ENCODE results near the gene RTP2.

Gene RTP2

DNA sequence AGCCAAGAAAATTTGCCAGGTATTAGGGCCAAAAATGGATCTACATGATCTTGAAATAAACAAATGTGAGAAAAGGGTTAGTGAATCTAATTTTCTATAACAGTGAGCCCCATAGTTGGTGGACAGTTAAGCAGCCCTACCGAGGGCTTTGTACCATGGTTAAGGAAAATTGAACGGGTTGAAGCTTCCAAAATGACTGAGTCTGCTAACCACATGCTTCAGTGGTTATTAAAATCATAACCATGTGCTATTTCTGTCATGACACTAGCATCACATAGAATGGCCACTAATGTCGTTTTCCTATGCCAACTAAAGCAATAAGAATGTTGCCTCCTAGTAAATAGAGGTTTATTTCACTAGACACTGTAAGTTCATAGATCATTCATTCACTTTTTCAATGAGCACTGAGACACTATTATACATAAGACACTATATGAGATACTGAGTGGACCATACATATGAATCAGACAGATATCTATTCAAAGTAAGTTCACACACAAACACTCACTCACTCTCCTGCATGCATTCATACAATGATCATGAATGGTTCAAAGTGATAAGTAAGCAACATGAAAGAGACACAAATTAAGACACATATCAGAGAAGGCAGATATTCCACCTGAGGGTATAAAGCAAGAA is 36.5 kb downstream of the RTP2 start:
- DNase-seq = no peak

DNA sequence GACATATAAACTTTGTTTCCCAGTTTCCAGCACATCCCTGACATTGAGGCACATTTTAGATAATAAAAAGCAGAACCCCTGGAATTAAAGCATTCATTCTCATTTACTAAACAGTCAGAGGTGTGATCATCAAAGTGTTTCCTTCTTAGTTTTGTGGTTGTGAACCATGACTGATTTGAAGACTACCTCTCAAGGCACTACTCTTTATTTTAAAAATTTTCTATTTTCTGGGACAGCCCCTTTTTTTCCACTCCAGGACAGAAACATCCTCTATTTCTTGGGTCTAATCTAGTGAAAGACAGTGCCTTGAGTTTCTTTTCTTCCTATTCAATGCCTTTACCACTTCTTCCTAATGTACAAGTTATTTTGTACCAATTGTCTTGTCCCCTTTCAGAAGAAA is 37.3 kb downstream of the RTP2 start:
- DNase-seq = no peak

DNA sequence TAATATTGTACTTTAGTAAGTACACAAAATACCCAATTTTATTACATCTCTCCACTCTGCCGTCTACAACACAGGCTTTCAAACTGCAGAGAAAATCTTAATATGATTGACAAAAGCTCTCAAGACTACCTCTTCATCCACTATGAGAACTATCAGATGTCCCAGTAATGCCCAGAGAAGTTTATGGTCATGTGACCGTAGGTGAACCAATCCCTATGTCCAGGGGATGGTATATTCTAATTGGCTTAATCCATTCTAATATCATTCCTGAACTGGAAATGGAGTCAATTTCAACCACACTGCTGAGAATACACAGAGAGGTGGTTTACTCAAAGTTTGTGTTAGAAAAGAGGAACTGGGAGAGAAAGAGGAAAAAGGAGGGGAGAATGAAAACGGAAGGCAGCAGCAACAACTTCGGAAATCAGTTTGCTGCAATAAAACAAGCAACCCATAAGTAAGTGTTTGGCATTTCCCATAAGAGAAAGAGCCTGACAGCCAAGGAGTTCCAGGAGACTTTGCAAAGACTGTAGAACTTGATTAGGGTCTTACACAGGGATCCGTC is 39.4 kb downstream of the RTP2 start:
- no peak for DNase-seq

DNA sequence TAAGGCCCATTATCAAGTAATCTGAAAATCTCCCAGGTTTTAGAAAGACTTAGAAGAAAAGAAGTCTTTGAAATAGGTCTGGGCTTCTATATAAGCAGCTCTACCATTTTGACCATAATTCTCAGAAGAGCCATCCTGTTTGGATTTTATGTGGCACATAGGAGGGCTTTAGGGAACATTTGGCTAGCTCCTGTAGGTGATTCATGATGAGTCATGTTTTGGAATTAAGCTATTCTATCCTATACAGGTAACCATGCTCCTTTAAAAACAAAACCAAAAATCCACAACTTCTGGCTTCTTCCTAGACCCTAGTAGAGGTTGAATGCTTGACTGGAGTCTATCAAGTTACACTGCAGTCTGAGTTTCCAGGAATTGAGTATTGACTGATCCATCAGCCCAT is 41.1 kb downstream of the RTP2 start:
- DNase-seq = no peak

DNA sequence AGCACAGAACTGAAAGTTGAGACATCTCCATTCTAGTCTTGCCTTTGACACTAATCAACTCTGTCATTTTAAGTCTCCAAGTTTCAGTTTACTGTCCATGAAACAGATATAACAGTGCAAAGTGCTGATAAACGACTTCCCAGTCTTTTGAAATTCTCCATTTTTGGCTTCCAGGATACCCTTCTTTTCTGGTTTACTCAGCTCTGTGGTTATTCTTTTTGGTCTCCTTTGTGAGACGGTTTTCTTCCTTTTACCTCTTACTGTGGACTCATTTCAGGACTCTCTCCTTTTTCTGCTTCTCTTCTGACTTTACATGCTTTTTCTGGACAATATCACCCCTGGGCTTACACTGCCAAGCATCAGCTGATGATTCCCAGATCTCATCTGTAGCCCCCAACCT is 51.1 kb downstream of the RTP2 start:
- no peak for DNase-seq

Measured in kidney glomerular epithelial cell (primary cell).